ENCODE measurements around the gene FARS2.

- TF ChIP-seq TAF1 (IDR thresholded peaks at IDR 0.05; ENCODE audit: borderline replicate concordance, low read depth, low read length) (no peak), POLR2A (IDR thresholded peaks at IDR 0.05; ENCODE audit: low read depth, low read length) (no peak), POLR2AphosphoS5 (IDR thresholded peaks at IDR 0.05; ENCODE audit: low read depth, low read length) (no peak)
Measured at GRCh38 chr6:5394280-5394679, 133.0 kb downstream of the FARS2 start.
